DOHH2 (cell line): ENCODE results near the gene CAMK2D.

Source experiments
- H3F3A ChIP-seq: fragments of 200-600 bp; sonication (generic), shearing (Covaris generic); 2 replicates; pipeline ENCODE4 v1.6.0; 2016; ENCODE audit warnings: antibody characterized with exemption, mild to moderate bottlenecking; ENCODE audit not compliant: control insufficient read depth, insufficient read depth
- H3K27ac ChIP-seq: fragments of 200-600 bp; sonication (generic); 2 replicates; pipeline ENCODE4 v1.5.1; 2014; ENCODE audit warnings: low read depth, mild to moderate bottlenecking, low read length, moderate library complexity
- H3K27me3 ChIP-seq: fragments of 200-600 bp; sonication (generic); 2 replicates; pipeline ENCODE4 v1.6.1; 2014; ENCODE audit warnings: mild to moderate bottlenecking, low read length, mixed read lengths; ENCODE audit not compliant: control insufficient read depth
- H3K36me3 ChIP-seq: fragments of 200-600 bp; sonication (generic); 2 replicates; pipeline ENCODE4 v1.6.1; 2014; ENCODE audit warnings: mild to moderate bottlenecking, low read length, moderate library complexity, mixed read lengths; ENCODE audit not compliant: control insufficient read depth
- H3K4me1 ChIP-seq: fragments of 200-600 bp; sonication (generic); 2 replicates; pipeline ENCODE4 v1.6.1; 2014; ENCODE audit warnings: mild to moderate bottlenecking, low read length, mixed read lengths; ENCODE audit not compliant: control insufficient read depth
- H3K4me2 ChIP-seq: fragments of 200-600 bp; sonication (generic); 2 replicates; pipeline ENCODE4 v1.6.0; 2014; ENCODE audit warnings: mild to moderate bottlenecking, low read length, moderate library complexity
- H3K4me3 ChIP-seq: fragments of 200-600 bp; sonication (generic); 2 replicates; pipeline ENCODE4 v1.5.1; 2014; ENCODE audit warnings: mild to moderate bottlenecking, low read length, mixed read lengths
- H3K79me2 ChIP-seq: fragments of 200-600 bp; sonication (generic); 2 replicates; pipeline ENCODE4 v1.6.1; 2014; ENCODE audit warnings: mild to moderate bottlenecking, low read length, mixed read lengths; ENCODE audit not compliant: control insufficient read depth
- H3K9me2 ChIP-seq: fragments of 200-600 bp; sonication (generic); replicated peaks from 2 replicates; pipeline ENCODE4 v1.6.1; 2014; ENCODE audit warnings: mild to moderate bottlenecking, low read length, mixed read lengths; ENCODE audit not compliant: control insufficient read depth
- H3K9me3 ChIP-seq: fragments of 200-600 bp; sonication (generic); 2 replicates; pipeline ENCODE4 v1.6.1; 2014; ENCODE audit warnings: antibody characterized with exemption, low read length, mixed read lengths; ENCODE audit not compliant: control insufficient read depth, insufficient read depth
- H4K20me1 ChIP-seq: fragments of 200-600 bp; sonication (generic); 2 replicates; pipeline ENCODE4 v1.6.0; 2014; ENCODE audit warnings: low read depth, mild to moderate bottlenecking, antibody characterized with exemption, low read length, moderate library complexity; ENCODE audit not compliant: control insufficient read depth, insufficient read depth
- CTCF ChIP-seq: fragments of 200-600 bp; sonication (generic); IDR thresholded peaks from one replicate; pipeline ENCODE4 v1.5.1; 2014; ENCODE audit warnings: antibody characterized with exemption, mild to moderate bottlenecking, low read depth, low read length; ENCODE audit not compliant: poor library complexity, severe bottlenecking
- EZH2phosphoT487 ChIP-seq: fragments of 200-600 bp; sonication (generic); IDR thresholded peaks from 2 replicates; pipeline ENCODE4 v1.6.1; 2017; ENCODE audit warnings: borderline replicate concordance, mild to moderate bottlenecking, antibody characterized with exemption, low read length, moderate library complexity, mixed read lengths

Gene CAMK2D

GRCh38 chr4:113610537-113610936 is 151.0 kb downstream of the CAMK2D start:
- peak overlapping the region; percentile 88 for H3K27ac ChIP-seq
- peaks cover 50% of the 10 kb centered on the region for H3F3A ChIP-seq
- H3K4me1 ChIP-seq: peaks cover 100% of the 10 kb centered on the region
- TF ChIP-seq CTCF (no peak), EZH2phosphoT487 (no peak)
- H3K4me3 ChIP-seq: no peak overlapping the region
- H3K79me2 ChIP-seq: peaks cover 94% of the 10 kb centered on the region
- H3K4me2 ChIP-seq: peak overlapping the region; percentile 24
- peaks cover 65% of the 10 kb centered on the region for H3K36me3 ChIP-seq
- no peaks in the 10 kb centered on the region for H3K9me2 ChIP-seq
- no peaks in the 10 kb centered on the region for H3K27me3 ChIP-seq
- H3K9me3 ChIP-seq: no peaks in the 10 kb centered on the region
- no peaks in the 10 kb centered on the region for H4K20me1 ChIP-seq

GRCh38 chr4:113607998-113608397 is 153.5 kb downstream of the CAMK2D start:
- no peaks in the 10 kb centered on the region for H3K9me2 ChIP-seq
- H3K4me3 ChIP-seq: peak overlapping the region; percentile 60
- TF ChIP-seq CTCF (no peak), EZH2phosphoT487 (no peak)
- peaks cover 91% of the 10 kb centered on the region for H3K4me1 ChIP-seq
- peak overlapping the region; percentile 88 for H3K27ac ChIP-seq
- no peaks in the 10 kb centered on the region for H3K27me3 ChIP-seq
- H3K4me2 ChIP-seq: peak overlapping the region; percentile 66
- peaks cover 81% of the 10 kb centered on the region for H3K79me2 ChIP-seq
- peaks cover 74% of the 10 kb centered on the region for H3K36me3 ChIP-seq
- H3F3A ChIP-seq: peaks cover 41% of the 10 kb centered on the region
- no peaks in the 10 kb centered on the region for H3K9me3 ChIP-seq
- H4K20me1 ChIP-seq: no peaks in the 10 kb centered on the region

GRCh38 chr4:113607147-113607720 is 154.3 kb downstream of the CAMK2D start:
- peaks cover 91% of the 10 kb centered on the region for H3K4me1 ChIP-seq
- H3K79me2 ChIP-seq: peaks cover 81% of the 10 kb centered on the region
- peaks cover 76% of the 10 kb centered on the region for H3K36me3 ChIP-seq
- peak overlapping the region; percentile 66 for H3K4me2 ChIP-seq
- TF ChIP-seq EZH2phosphoT487 (no peak), CTCF (no peak)
- peak overlapping the region; percentile 88 for H3K27ac ChIP-seq
- H3K9me2 ChIP-seq: no peaks in the 10 kb centered on the region
- H3K4me3 ChIP-seq: peak overlapping the region; percentile 60
- H3F3A ChIP-seq: peaks cover 35% of the 10 kb centered on the region
- H3K27me3 ChIP-seq: no peaks in the 10 kb centered on the region
- H3K9me3 ChIP-seq: no peaks in the 10 kb centered on the region
- no peaks in the 10 kb centered on the region for H4K20me1 ChIP-seq
